Pancreas (tissue), 10 donors: ENCODE results near the gene FXR2. TPM values are rescaled to one million over a fixed set of nuclear protein-coding genes. Genes with fewer than 3 reads are reported as not detected.

Source experiments
- ATAC-seq, 4 donors: fragments of 200-7000 bp; cut with Tn5 transposase; one replicate each; pipeline versions ENCODE4 v1.8.0 to v1.9.1; 2020; ENCODE audit warnings: mild to moderate bottlenecking in 4 of 4, moderate library complexity in 4 of 4
- DNase-seq, 6 donors: peaks; one replicate each; pipeline ENCODE4 v3.0.0-alpha.2; 2020
- FAIRE-seq: peaks from 2 replicates; lab custom pipeline; 2012; peaks lifted over from hg19 to GRCh38; lab: Jason Lieb, UNC
- H3K27ac ChIP-seq, 4 donors: fragments of 200-600 bp; sonication (generic); 1 replicate in 3 of 4; 2 replicates in 1 of 4; pipeline versions ENCODE4 v1.5.0 to v1.8.0; 2020
- H3K27me3 ChIP-seq, 4 donors: fragments of 200-600 bp; one replicate each; pipeline ENCODE4 v1.8.0; 2021
- H3K36me3 ChIP-seq, 3 donors: fragments of 200-600 bp; sonication (generic) in 1 of 3; one replicate each; pipeline versions ENCODE4 v1.5.0 to v1.8.0; 2020 to 2021
- H3K4me1 ChIP-seq, 3 donors: fragments of 200-600 bp; one replicate each; pipeline ENCODE4 v1.8.0; 2021
- H3K4me3 ChIP-seq, 4 donors: fragments of 200-600 bp; sonication (generic) in 2 of 4; one replicate each; pipeline versions ENCODE4 v1.5.0 to v1.8.0; 2020 to 2021
- H3K9me3 ChIP-seq, 4 donors: fragments of 200-600 bp; one replicate each; pipeline ENCODE4 v1.8.0; 2021
- CTCF ChIP-seq, 4 donors: fragments of 200-600 bp; sonication (generic) in 3 of 4; IDR thresholded peaks; one replicate each; pipeline versions ENCODE4 v1.5.0 to v1.8.0; 2021; ENCODE audit warnings: antibody characterized with exemption in 4 of 4
- whole genome bisulfite sequencing, 2 donors: extraction: QIAGEN DNeasy Blood & Tissue Kit; methylation state at CpG; one replicate each; pipeline ENCODE4 v1.1.7; 2013; 5-methylcytosine and 5-hydroxymethylcytosine counted together
- intact Hi-C, 3 donors: fragments of 100-400 bp; cut with DNase I; formaldehyde crosslinking; loops; one replicate each; pipeline versions ENCODE4 v1.11.1 to v1.14.2; 2022
- polyA plus RNA-seq, 2 donors: library from polyadenylated mRNA; stranded (reverse); fragments of 200-250 nt; gene quantifications; one replicate each; pipeline ENCODE4 v1.2.3, GENCODE V29; 2013
- total RNA-seq, 6 donors: library from RNA; stranded (reverse); fragmentation: NEBNext Ultra II Directional in 4 of 6; extraction: Animal tissue kit (Norgen Biotek cat#: 25700) in 4 of 6; gene quantifications; one replicate each; pipeline versions ENCODE4 v1.2.1 to v1.2.4, GENCODE V29; 2021 to 2023
- donor health status: healthy with polysubstance abuse.
- donor health status: DM: no; HTN: no; CAD: no; lungs with moderate emphysema.
- donor health status: DM: no; HTN: no; CAD: no.
- donor health status: control.
- donor health status: control.
- donor health status: Bipolar disorder and iron deficiency.
- donor health status: DM: yes; HTN: yes; CAD: no.
- donor health status: DM: no; HTN: no; CAD: no.
- donor health status: DM: no; HTN: no; CAD: no.
- donor health status: DM: yes; HTN: yes; CAD: no.

Gene FXR2
- total and polyA plus RNA-seq, 8 donors: 7.8 to 25.6 (median 12.6) TPM

- Histone ChIP-seq H3K9me3 (no peaks in the 10 kb centered on the region), H3K27ac (no peak overlapping the region), H3K4me1 (peaks cover 15 to 27% (median 21%) of the 10 kb centered on the region in 3 donors), H3K4me3 (no peak overlapping the region), H3K36me3 (no peaks in the 10 kb centered on the region), H3K27me3 (no peaks in the 10 kb centered on the region)
- WGBS, 2 donors: 73 to 76% methylated on average over 10 of the region's 10 CpGs
- FAIRE-seq (no peak), DNase-seq (no peak), ATAC-seq (no peak)
- intact Hi-C loops: loop anchor here in 1 of 3 donors (10.0 kb wide), 1 partner anchor 201 kb away; the partner anchor contains the start of genes KCTD11 and TMEM95
- TF ChIP-seq CTCF (IDR thresholded peaks at IDR 0.05): no peak
These were observed 59.3 kb downstream of the FXR2 start for GRCh38 chr17:7555320-7555948.

- TF ChIP-seq CTCF (IDR thresholded peaks at IDR 0.05): no peak
- intact Hi-C loops: loop anchor here in 2 of 3 donors (5.0 to 10.0 kb wide), 2 partner anchors 36 to 199 kb away; partner anchors contain the start of genes KCTD11 (in 1 of the 2) and TMEM95 (in 1 of the 2)
- Histone ChIP-seq H3K9me3 (no peaks in the 10 kb centered on the region), H3K27ac (peak overlapping the region in 1 of 4 donors; percentile 47), H3K4me1 (peaks cover 0 to 8% (median 6%) of the 10 kb centered on the region in 3 donors), H3K4me3 (no peak overlapping the region), H3K36me3 (no peaks in the 10 kb centered on the region), H3K27me3 (no peaks in the 10 kb centered on the region)
- no peak for ATAC-seq
- no peak for FAIRE-seq
- no peak for DNase-seq
- WGBS, 2 donors: 94% methylated on average over 1 of the region's 1 CpG
These were observed 61.3 kb downstream of the FXR2 start for GRCh38 chr17:7553356-7553755.

- no peaks in the 10 kb centered on the region for H3K9me3 ChIP-seq
- H3K4me1 ChIP-seq: peaks cover 0 to 5% (median 4%) of the 10 kb centered on the region in 3 donors
- DNase-seq: no peak
- no peak for FAIRE-seq
- H3K27ac ChIP-seq: peak overlapping the region in 1 of 4 donors; percentile 47
- intact Hi-C loops: loop anchor here in 2 of 3 donors (5.0 to 10.0 kb wide), 2 partner anchors 35 to 198 kb away; partner anchors contain the start of genes KCTD11 (in 1 of the 2) and TMEM95 (in 1 of the 2)
- no peak overlapping the region for H3K4me3 ChIP-seq
- H3K27me3 ChIP-seq: no peaks in the 10 kb centered on the region
- WGBS, 2 donors: 78 to 85% methylated on average over 6 of the region's 6 CpGs
- peak in 1 of 4 donors; percentile 30 for ATAC-seq
- no peak for TF ChIP-seq CTCF (IDR thresholded peaks at IDR 0.05)
- no peaks in the 10 kb centered on the region for H3K36me3 ChIP-seq
These were observed 62.1 kb downstream of the FXR2 start for GRCh38 chr17:7552621-7553051.

DNA sequence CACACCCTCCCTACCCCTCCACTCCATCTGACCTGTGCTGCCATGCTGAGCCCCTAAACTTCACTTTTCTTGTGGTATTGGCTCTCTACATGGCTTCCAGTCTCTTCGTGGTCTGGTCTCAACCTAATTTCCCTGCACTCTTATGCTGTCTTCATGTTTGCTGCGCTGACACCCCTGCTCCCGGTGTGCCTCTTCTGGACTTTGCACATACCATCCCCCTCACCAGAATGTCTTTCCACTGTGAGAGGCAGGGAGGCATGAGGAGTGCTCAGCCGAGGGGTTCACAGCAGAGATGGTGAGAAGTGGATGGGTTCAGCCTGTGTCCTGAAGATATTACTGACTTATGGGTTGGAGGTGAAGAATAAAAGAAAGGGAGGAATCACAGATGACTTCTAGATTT lies 63.3 kb downstream of the FXR2 start:
- FAIRE-seq (no peak), DNase-seq (no peak), ATAC-seq (no peak)
- intact Hi-C loops: loop anchor here in 2 of 3 donors (5.0 to 10.0 kb wide), 2 partner anchors 34 to 197 kb away; partner anchors contain the start of genes KCTD11 (in 1 of the 2) and TMEM95 (in 1 of the 2)
- H3K4me1 ChIP-seq: no peaks in the 10 kb centered on the region
- no peaks in the 10 kb centered on the region for H3K9me3 ChIP-seq
- H3K27me3 ChIP-seq: no peaks in the 10 kb centered on the region
- WGBS, 2 donors: 80 to 89% methylated on average over 4 of the region's 4 CpGs
- H3K36me3 ChIP-seq: no peaks in the 10 kb centered on the region
- H3K4me3 ChIP-seq: no peak overlapping the region
- TF ChIP-seq CTCF (IDR thresholded peaks at IDR 0.05): no peak
- H3K27ac ChIP-seq: no peak overlapping the region
